ENCODE measurements around the gene SLC6A8. TPM values are rescaled to one million over a fixed set of nuclear protein-coding genes. Genes with fewer than 3 reads are reported as not detected.

SLC6A8 gene
- total RNA-seq, 1 donor from 2014 or later = 94.1 TPM

DNA sequence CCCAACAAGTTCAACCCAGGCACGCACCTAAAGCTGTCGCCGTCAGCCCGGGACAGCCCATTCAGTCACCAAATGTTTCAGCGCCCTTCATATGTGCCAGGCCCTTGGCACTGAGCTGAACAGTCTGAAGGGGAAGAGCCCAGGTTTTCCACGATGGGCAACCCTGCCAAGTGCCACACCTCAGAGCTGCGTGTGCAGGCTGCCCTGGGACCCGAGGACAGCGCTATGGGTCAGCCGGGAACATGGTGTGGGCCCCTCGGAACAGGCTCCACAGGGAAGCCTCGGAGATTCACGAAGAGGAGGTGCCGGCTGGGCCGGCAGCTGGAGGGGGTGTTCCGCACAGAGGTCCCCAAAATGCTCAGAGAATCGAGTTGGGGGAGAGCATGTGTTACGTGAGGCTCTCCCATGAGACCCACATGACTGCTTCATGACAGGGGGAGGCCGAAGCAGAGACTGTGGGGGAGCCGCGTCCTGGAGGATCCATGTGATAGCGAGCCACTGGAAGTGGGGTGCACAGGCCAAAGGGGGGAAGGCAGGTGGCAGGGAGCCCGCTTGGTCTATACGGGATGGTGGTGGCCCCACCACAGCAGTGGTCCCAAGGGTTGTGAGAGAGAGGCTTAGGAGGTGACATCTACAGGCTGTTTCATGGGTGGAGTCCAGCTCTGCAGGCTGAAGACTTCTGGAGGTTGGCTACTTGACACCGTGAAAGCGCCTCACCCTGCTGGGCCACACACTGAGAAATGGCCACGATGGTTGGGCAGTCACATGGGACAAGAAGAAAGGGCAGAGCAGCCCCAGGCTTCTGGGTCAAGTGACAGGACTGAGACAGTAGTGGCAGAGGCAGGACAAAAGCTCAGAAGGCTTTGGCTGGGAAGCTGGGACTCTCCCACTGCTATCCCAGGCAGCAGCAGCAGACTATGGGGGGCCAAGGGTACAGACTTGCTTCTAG, 22.3 kb downstream of the SLC6A8 start:
- peaks cover 25% of the 10 kb centered on the region for H3K9me3 Mint-ChIP-seq
- TF ChIP-seq, protein P1, sequence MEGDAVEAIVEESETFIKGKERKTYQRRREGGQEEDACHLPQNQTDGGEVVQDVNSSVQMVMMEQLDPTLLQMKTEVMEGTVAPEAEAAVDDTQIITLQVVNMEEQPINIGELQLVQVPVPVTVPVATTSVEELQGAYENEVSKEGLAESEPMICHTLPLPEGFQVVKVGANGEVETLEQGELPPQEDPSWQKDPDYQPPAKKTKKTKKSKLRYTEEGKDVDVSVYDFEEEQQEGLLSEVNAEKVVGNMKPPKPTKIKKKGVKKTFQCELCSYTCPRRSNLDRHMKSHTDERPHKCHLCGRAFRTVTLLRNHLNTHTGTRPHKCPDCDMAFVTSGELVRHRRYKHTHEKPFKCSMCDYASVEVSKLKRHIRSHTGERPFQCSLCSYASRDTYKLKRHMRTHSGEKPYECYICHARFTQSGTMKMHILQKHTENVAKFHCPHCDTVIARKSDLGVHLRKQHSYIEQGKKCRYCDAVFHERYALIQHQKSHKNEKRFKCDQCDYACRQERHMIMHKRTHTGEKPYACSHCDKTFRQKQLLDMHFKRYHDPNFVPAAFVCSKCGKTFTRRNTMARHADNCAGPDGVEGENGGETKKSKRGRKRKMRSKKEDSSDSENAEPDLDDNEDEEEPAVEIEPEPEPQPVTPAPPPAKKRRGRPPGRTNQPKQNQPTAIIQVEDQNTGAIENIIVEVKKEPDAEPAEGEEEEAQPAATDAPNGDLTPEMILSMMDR (IDR thresholded peaks at IDR 0.05) = no peak
- TF ChIP-seq EZH2 (IDR thresholded peaks at IDR 0.05) = no peak
- TF ChIP-seq EZH2phosphoT487 (IDR thresholded peaks at IDR 0.05) = no peak

DNA sequence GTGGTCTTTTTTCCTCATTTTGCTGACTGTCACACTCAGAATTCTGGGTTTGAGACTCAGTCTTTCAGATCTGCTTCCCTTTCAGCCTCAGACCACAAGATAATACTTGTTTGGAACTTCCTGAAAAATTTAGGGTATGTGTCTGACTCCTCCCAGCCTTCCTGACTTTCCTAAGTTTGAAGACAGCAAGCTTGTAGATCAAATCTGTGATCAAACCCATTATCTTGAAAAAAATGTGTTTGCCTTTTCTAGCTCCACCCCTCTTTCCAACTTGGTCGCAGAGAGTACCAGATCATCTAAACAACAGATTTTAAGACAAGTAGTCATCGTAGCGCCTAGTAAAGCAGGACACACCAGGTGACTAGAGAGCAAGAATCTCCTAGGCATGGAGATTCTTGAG, 26.5 kb downstream of the SLC6A8 start:
- Histone ChIP-seq H4K20me1 (ENCODE audit: low read depth) (no peaks in the 10 kb centered on the region), H3K9ac (no peak overlapping the region), H3K27me3 (no peaks in the 10 kb centered on the region), H3K4me3 (no peak overlapping the region), H2AFZ (replicated peaks) (no peak overlapping the region), H3K4me1 (no peaks in the 10 kb centered on the region), H3K79me2 (ENCODE audit: low read depth) (no peaks in the 10 kb centered on the region), H3K36me3 (no peaks in the 10 kb centered on the region), H3K4me2 (no peak overlapping the region), H3F3A (ENCODE audit: low read depth) (no peaks in the 10 kb centered on the region), H3K9me3 (ENCODE audit: low read depth) (no peaks in the 10 kb centered on the region), H3K27ac (no peak overlapping the region)
- Mint-ChIP-seq H3K36me3 (peaks cover 15% of the 10 kb centered on the region), H3K27ac (no peak overlapping the region), H3K9me3 (peaks cover 17% of the 10 kb centered on the region), H3K4me3 (no peak overlapping the region), H3K4me1 (no peaks in the 10 kb centered on the region), H3K27me3 (ENCODE audit: insufficient read depth, low read depth) (peaks cover 12% of the 10 kb centered on the region)
- TF ChIP-seq, protein P1 (IDR thresholded peaks at IDR 0.05) = no peak
- no peak for TF ChIP-seq EZH2 (IDR thresholded peaks at IDR 0.05)
- no peak for TF ChIP-seq EZH2phosphoT487 (IDR thresholded peaks at IDR 0.05)
- no peak for DNase-seq (ENCODE audit: low spot score)

More for the DNA sequence above, 22.3 kb downstream of the SLC6A8 start:
- no peak overlapping the region for H2AFZ ChIP-seq (replicated peaks)
- no peak overlapping the region for H3K4me3 Mint-ChIP-seq
- no peaks in the 10 kb centered on the region for H3K27me3 ChIP-seq
- H3K27ac Mint-ChIP-seq = no peak overlapping the region
- no peaks in the 10 kb centered on the region for H3K36me3 ChIP-seq
- H3F3A ChIP-seq (ENCODE audit: low read depth) = no peaks in the 10 kb centered on the region
- no peak for DNase-seq (ENCODE audit: low spot score)
- H3K4me1 ChIP-seq = no peaks in the 10 kb centered on the region
- H3K79me2 ChIP-seq (ENCODE audit: low read depth) = no peaks in the 10 kb centered on the region
- peaks cover 11% of the 10 kb centered on the region for H3K27me3 Mint-ChIP-seq (ENCODE audit: insufficient read depth, low read depth)
- no peaks in the 10 kb centered on the region for H3K9me3 ChIP-seq (ENCODE audit: low read depth)
- H4K20me1 ChIP-seq (ENCODE audit: low read depth) = peaks cover 5% of the 10 kb centered on the region
- peaks cover 3% of the 10 kb centered on the region for H3K4me1 Mint-ChIP-seq
- H3K9ac ChIP-seq = no peak overlapping the region
- H3K4me2 ChIP-seq = no peak overlapping the region
- H3K4me3 ChIP-seq = no peak overlapping the region
- H3K27ac ChIP-seq = no peak overlapping the region
- H3K36me3 Mint-ChIP-seq = peaks cover 10% of the 10 kb centered on the region

DNA sequence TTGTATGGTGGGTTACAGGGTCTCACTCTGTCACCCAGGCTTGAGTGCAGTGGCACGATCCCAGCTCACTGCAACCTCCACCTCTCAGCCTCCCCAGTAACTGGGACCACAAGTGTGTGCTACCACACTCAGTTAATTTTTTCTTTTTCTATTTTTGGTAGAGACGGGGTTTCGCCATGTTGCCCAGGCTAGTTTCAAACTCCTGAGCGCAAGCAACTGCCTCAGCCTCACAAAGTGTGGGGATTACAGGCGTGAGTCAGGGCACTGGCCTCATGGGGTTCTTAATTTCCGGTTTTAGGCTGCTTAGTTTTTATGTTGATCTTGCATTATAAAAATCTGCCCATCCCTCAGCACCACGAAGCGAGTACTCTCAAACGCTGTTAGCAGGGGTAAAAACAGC, 29.7 kb downstream of the SLC6A8 start:
- no peak overlapping the region for H3K27ac ChIP-seq
- Mint-ChIP-seq H3K4me3 (no peak overlapping the region), H3K27me3 (ENCODE audit: insufficient read depth, low read depth) (peaks cover 11% of the 10 kb centered on the region), H3K4me1 (no peaks in the 10 kb centered on the region), H3K36me3 (peaks cover 20% of the 10 kb centered on the region), H3K27ac (no peak overlapping the region), H3K9me3 (peaks cover 5% of the 10 kb centered on the region)
- H3F3A ChIP-seq (ENCODE audit: low read depth) = no peaks in the 10 kb centered on the region
- no peak overlapping the region for H3K4me2 ChIP-seq
- H2AFZ ChIP-seq (replicated peaks) = no peak overlapping the region
- TF ChIP-seq, protein P1 (IDR thresholded peaks at IDR 0.05) = no peak
- no peak for TF ChIP-seq EZH2phosphoT487 (IDR thresholded peaks at IDR 0.05)
- TF ChIP-seq EZH2 (IDR thresholded peaks at IDR 0.05) = no peak
- H3K9ac ChIP-seq = no peak overlapping the region
- no peak overlapping the region for H3K4me3 ChIP-seq
- H3K9me3 ChIP-seq (ENCODE audit: low read depth) = no peaks in the 10 kb centered on the region
- no peaks in the 10 kb centered on the region for H3K27me3 ChIP-seq
- peaks cover 5% of the 10 kb centered on the region for H3K4me1 ChIP-seq
- peaks cover 3% of the 10 kb centered on the region for H3K36me3 ChIP-seq
- peaks cover 9% of the 10 kb centered on the region for H3K79me2 ChIP-seq (ENCODE audit: low read depth)
- DNase-seq (ENCODE audit: low spot score) = no peak
- peaks cover 9% of the 10 kb centered on the region for H4K20me1 ChIP-seq (ENCODE audit: low read depth)

Measured in neural progenitor cell (in vitro differentiated cells).